ENCODE data around the gene TENM4. TPM values are rescaled to one million over a fixed set of nuclear protein-coding genes. Genes with fewer than 3 reads are reported as not detected.

Gene TENM4
- total and polyA plus RNA-seq, 2 of the 13 experiments (the other 11 are each of a cell fraction or from before 2014, with no cell fraction given): not detected

DNA sequence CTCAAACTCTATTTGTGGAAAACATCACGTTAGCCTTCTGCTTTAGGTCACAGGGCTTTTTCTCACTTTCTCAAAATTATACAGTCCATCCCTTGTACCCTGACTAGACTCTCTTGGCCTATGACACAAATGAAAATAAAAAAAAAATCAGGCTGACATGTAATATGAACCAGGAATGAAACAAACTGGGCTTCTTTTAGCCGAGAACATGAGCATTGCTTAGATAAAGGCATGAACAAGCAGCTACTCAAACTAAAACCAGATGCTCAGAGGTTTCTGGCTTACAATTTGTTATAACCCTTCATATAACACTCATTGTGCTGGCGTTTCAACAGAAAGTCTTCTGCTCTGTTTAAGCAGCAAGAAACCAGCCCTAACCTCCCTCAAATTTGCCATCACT, 600.6 kb downstream of the TENM4 start:
- H3K4me2 ChIP-seq (ENCODE audit: low read depth, low read length): no peak overlapping the region
- POLR2A ChIA-PET: no interaction called here

GRCh38 chr11:78838417-78838816, 602.4 kb downstream of the TENM4 start:
- Histone ChIP-seq H3K27me3 (ENCODE audit: control insufficient read depth in 1 of 2, insufficient read depth in 2 of 2, low read length in 2 of 2) (no peaks in the 10 kb centered on the region), H4K20me1 (ENCODE audit: insufficient read depth, low read length) (no peaks in the 10 kb centered on the region), H3K4me1 (ENCODE audit: insufficient read depth, low read length) (no peaks in the 10 kb centered on the region), H3K4me2 (ENCODE audit: low read depth, low read length) (no peak overlapping the region), H3K79me2 (ENCODE audit: insufficient read depth, low read length) (no peaks in the 10 kb centered on the region), H3K36me3 (replicated peaks in 1 of 2; ENCODE audit: control insufficient read depth in 1 of 2, insufficient read depth in 2 of 2, low read length in 2 of 2) (no peaks in the 10 kb centered on the region), H2AFZ (ENCODE audit: low read length) (no peak overlapping the region), H3K27ac (ENCODE audit: extremely low read length, insufficient read depth, low read length) (no peak overlapping the region), H3K4me3 (replicated peaks in 1 of 3; ENCODE audit: insufficient read depth in 1 of 3, low read depth in 2 of 3, low read length in 3 of 3) (no peak overlapping the region), H3K9me3 (ENCODE audit: low read length) (no peaks in the 10 kb centered on the region), H3K9ac (ENCODE audit: insufficient read depth, low read depth, low read length) (no peak overlapping the region)
- DNase-seq (ENCODE audit: low spot score): no peak
- intact Hi-C loops (cut with micrococcal nuclease; ENCODE audit: unreplicated experiment) (no loop called here), in situ Hi-C loops (cut with HindIII; ENCODE audit: extremely low pct_ligation_motif_present, low pct_unique_long_range_greater_than_20kb) (no loop called here)
- ChIA-PET POLR2A (no interaction called here), CTCF (ENCODE audit: low intra/inter-chr PET ratio, low total read pairs) (no interaction called here)
- TF ChIP-seq NFYC (CRISPR knock-in tag; IDR thresholded peaks at IDR 0.05) (no peak), MLLT10 (CRISPR knock-in tag; IDR thresholded peaks at IDR 0.05) (no peak), ZNF225 (CRISPR knock-in tag; IDR thresholded peaks at IDR 0.05) (no peak)
- TF ChIP-seq, protein P1, sequence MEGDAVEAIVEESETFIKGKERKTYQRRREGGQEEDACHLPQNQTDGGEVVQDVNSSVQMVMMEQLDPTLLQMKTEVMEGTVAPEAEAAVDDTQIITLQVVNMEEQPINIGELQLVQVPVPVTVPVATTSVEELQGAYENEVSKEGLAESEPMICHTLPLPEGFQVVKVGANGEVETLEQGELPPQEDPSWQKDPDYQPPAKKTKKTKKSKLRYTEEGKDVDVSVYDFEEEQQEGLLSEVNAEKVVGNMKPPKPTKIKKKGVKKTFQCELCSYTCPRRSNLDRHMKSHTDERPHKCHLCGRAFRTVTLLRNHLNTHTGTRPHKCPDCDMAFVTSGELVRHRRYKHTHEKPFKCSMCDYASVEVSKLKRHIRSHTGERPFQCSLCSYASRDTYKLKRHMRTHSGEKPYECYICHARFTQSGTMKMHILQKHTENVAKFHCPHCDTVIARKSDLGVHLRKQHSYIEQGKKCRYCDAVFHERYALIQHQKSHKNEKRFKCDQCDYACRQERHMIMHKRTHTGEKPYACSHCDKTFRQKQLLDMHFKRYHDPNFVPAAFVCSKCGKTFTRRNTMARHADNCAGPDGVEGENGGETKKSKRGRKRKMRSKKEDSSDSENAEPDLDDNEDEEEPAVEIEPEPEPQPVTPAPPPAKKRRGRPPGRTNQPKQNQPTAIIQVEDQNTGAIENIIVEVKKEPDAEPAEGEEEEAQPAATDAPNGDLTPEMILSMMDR (CRISPR knock-in tag; IDR thresholded peaks at IDR 0.05): 0 out of 2 replicates have a peak, but pooled peaks have one; percentile 9
- ATAC-seq: no peak
- no TSS peak for BruUV-seq (replicated peaks)
- no peak for FAIRE-seq
- WGBS (ENCODE audit: low lambda C conversion rate): 0% methylated on average over 2 of the region's 2 CpGs

More for the DNA sequence above, 600.6 kb downstream of the TENM4 start:
- no peak for TF ChIP-seq RBAK (CRISPR knock-in tag; IDR thresholded peaks at IDR 0.05)
- TF ChIP-seq ZNF510 (CRISPR knock-in tag; IDR thresholded peaks at IDR 0.05; ENCODE audit: low read depth): no peak
- TF ChIP-seq SRF (IDR thresholded peaks at IDR 0.05; ENCODE audit: low read depth, low read length): no peak
- TF ChIP-seq IRF2 (CRISPR knock-in tag; IDR thresholded peaks at IDR 0.05): no peak
- TF ChIP-seq SNAPC5 (CRISPR knock-in tag; IDR thresholded peaks at IDR 0.05; ENCODE audit: borderline replicate concordance): no peak
- H3K9ac ChIP-seq (ENCODE audit: insufficient read depth, low read depth, low read length): no peak overlapping the region
- H3K9me3 ChIP-seq (ENCODE audit: low read length): no peaks in the 10 kb centered on the region
- BruUV-seq (replicated peaks): no TSS peak
- 1% methylated on average over 3 of the region's 3 CpGs for WGBS (ENCODE audit: low lambda C conversion rate)
- DNase-seq (ENCODE audit: low spot score) (no peak), FAIRE-seq (no peak), ATAC-seq (no peak)
- intact Hi-C loops (cut with micrococcal nuclease; ENCODE audit: unreplicated experiment) (no loop called here), in situ Hi-C loops (cut with HindIII; ENCODE audit: extremely low pct_ligation_motif_present, low pct_unique_long_range_greater_than_20kb) (no loop called here)
- H3K27me3 ChIP-seq (ENCODE audit: control insufficient read depth in 1 of 2, insufficient read depth in 2 of 2, low read length in 2 of 2): peaks cover 0 to 6% of the 10 kb centered on the region in 2 experiments; a peak in 1 of 5 replicates
- CTCF ChIA-PET (ENCODE audit: low intra/inter-chr PET ratio, low total read pairs): no interaction called here
- no peaks in the 10 kb centered on the region for H4K20me1 ChIP-seq (ENCODE audit: insufficient read depth, low read length)
- no peaks in the 10 kb centered on the region for H3K4me1 ChIP-seq (ENCODE audit: insufficient read depth, low read length)
- H3K27ac ChIP-seq (ENCODE audit: extremely low read length, insufficient read depth, low read length): no peak overlapping the region
- H3K79me2 ChIP-seq (ENCODE audit: insufficient read depth, low read length): no peaks in the 10 kb centered on the region
- no peaks in the 10 kb centered on the region for H3K36me3 ChIP-seq (replicated peaks in 1 of 2; ENCODE audit: control insufficient read depth in 1 of 2, insufficient read depth in 2 of 2, low read length in 2 of 2)
- H2AFZ ChIP-seq (ENCODE audit: low read length): no peak overlapping the region
- H3K4me3 ChIP-seq (replicated peaks in 1 of 3; ENCODE audit: insufficient read depth in 1 of 3, low read depth in 2 of 3, low read length in 3 of 3): no peak overlapping the region

Data from HepG2 (cell line).